HEK293T (cell line): ENCODE data around the gene SYNPO2.

Experiments
- ELF4 ChIP-seq: fragments of 450-650 bp; IDR thresholded peaks from 2 replicates; pipeline ENCODE4 v1.6.1; 2017; ENCODE audit warnings: antibody characterized with exemption
- L3MBTL2 ChIP-seq: fragments of 450-650 bp; conservative IDR thresholded peaks from 2 replicates; pipeline ENCODE4 v1.6.1; 2016; ENCODE audit warnings: mild to moderate bottlenecking

- TF ChIP-seq ELF4 (no peak), L3MBTL2 (no peak)
Observed at GRCh38 chr4:118866442-118866841, 22.2 kb upstream of the SYNPO2 start.
